Neutrophil (primary cell): Measurements from ENCODE around the gene SEM1.

Source experiments
- H3K27ac ChIP-seq: fragments of 200-600 bp; sonication (generic); 2 replicates; pipeline ENCODE4 v1.5.1; 2016; ENCODE audit warnings: mild to moderate bottlenecking, moderate library complexity
- H3K27me3 ChIP-seq: fragments of 200-600 bp; sonication (generic); 2 replicates; pipeline ENCODE4 v1.6.0; 2016; ENCODE audit warnings: mild to moderate bottlenecking
- H3K36me3 ChIP-seq: fragments of 200-600 bp; sonication (generic); 2 replicates; pipeline ENCODE4 v1.5.1; 2017
- H3K4me1 ChIP-seq, 2 experiments: fragments of 200-600 bp in 1 of 2; sonication (generic) in 1 of 2; 1 replicate in 1 of 2; 2 replicates in 1 of 2; pipeline versions ENCODE4 v1.5.1 to v1.6.1; 2013 to 2016; ENCODE audit warnings: low read depth in 1 of 2, low read length in 1 of 2, mild to moderate bottlenecking in 1 of 2, moderate library complexity in 1 of 2; ENCODE audit not compliant: control insufficient read depth in 1 of 2, insufficient read depth in 1 of 2
- H3K4me3 ChIP-seq, 2 experiments: fragments of 200-600 bp in 1 of 2; sonication (generic) in 1 of 2; 1 replicate in 1 of 2; 2 replicates in 1 of 2; pipeline ENCODE4 v1.5.1; 2013 to 2016; ENCODE audit warnings: low read depth in 1 of 2, low read length in 1 of 2, mild to moderate bottlenecking in 1 of 2, moderate library complexity in 1 of 2
- H3K9me3 ChIP-seq: fragments of 200-600 bp; sonication (generic); 2 replicates; pipeline ENCODE4 v1.5.1; 2016
- CTCF ChIP-seq: fragments of 200-600 bp; sonication (generic); IDR thresholded peaks from 2 replicates; pipeline ENCODE4 v1.5.1; 2016; ENCODE audit warnings: antibody characterized with exemption

Gene SEM1

DNA sequence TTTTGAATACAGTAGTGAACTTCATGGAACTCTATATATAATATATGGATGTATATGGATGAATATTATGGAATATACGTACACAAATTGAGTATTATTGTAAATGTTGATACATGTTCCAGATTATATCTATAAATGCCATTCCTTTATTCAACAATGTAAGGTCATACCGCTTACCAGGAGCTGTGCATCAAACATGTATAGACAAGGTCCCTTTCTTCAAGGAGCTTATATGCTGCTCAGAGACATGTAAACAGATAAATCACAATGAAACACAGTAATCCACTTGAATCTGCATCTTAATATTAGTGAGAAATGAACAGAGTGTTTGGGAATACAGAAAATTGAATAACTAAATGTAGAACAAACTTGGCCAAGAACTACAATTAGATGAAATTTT, 898 bp upstream of the SEM1 start:
- H3K4me1 ChIP-seq, result peaks cover 10 to 12% of the 10 kb centered on the region in 2 experiments
- TF ChIP-seq CTCF, result no peak
- peaks cover 6% of the 10 kb centered on the region for H3K9me3 ChIP-seq
- no peak overlapping the region for H3K27ac ChIP-seq
- no peaks in the 10 kb centered on the region for H3K36me3 ChIP-seq
- peaks cover 26% of the 10 kb centered on the region for H3K27me3 ChIP-seq
- no peak overlapping the region for H3K4me3 ChIP-seq

GRCh38 chr7:96708872-96709271, 774 bp downstream of the SEM1 start:
- Histone ChIP-seq H3K9me3 (peaks cover 6% of the 10 kb centered on the region), H3K27ac (no peak overlapping the region), H3K4me3 (peak overlapping the region; percentile 68 to 77), H3K4me1 (peaks cover 10 to 12% of the 10 kb centered on the region in 2 experiments), H3K27me3 (peaks cover 19% of the 10 kb centered on the region), H3K36me3 (no peaks in the 10 kb centered on the region)
- no peak for TF ChIP-seq CTCF

- H3K4me1 ChIP-seq, result peaks cover 10 to 12% of the 10 kb centered on the region in 2 experiments
- no peak for TF ChIP-seq CTCF
- H3K4me3 ChIP-seq, result peak overlapping the region in 1 of 2 experiments; percentile 68
- peaks cover 3% of the 10 kb centered on the region for H3K9me3 ChIP-seq
- no peak overlapping the region for H3K27ac ChIP-seq
- no peaks in the 10 kb centered on the region for H3K36me3 ChIP-seq
- peaks cover 19% of the 10 kb centered on the region for H3K27me3 ChIP-seq
Measured at GRCh38 chr7:96707901-96708774, 1.5 kb downstream of the SEM1 start.

DNA sequence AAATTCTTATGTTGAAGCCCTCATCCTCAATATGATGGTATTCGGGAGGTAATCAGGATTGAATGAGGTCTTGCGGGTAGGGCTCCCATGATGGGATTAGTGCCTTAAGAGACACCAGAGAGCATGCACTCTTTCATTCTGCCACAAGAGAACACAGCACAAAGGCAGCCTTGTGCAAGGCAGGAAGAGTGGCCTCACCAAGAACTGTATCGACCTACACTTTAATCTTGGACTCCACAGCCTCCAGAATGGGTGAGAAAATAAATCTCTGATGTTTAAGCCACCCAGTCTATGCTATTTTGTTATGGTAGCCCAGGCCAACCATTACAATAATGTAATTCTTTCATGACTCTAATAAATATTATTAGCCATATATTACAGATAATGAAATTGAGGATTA, 8.4 kb downstream of the SEM1 start:
- TF ChIP-seq CTCF, result no peak
- H3K27me3 ChIP-seq, result no peaks in the 10 kb centered on the region
- H3K36me3 ChIP-seq, result no peaks in the 10 kb centered on the region
- H3K9me3 ChIP-seq, result no peaks in the 10 kb centered on the region
- H3K4me1 ChIP-seq, result no peaks in the 10 kb centered on the region
- no peak overlapping the region for H3K27ac ChIP-seq
- no peak overlapping the region for H3K4me3 ChIP-seq

GRCh38 chr7:96700516-96700915, 9.1 kb downstream of the SEM1 start:
- Histone ChIP-seq H3K27me3 (no peaks in the 10 kb centered on the region), H3K27ac (no peak overlapping the region), H3K4me3 (no peak overlapping the region), H3K4me1 (no peaks in the 10 kb centered on the region), H3K9me3 (no peaks in the 10 kb centered on the region), H3K36me3 (no peaks in the 10 kb centered on the region)
- no peak for TF ChIP-seq CTCF
